ENCODE results near the gene SLC30A1.

GRCh38 chr1:211628417-211628816, 49.5 kb upstream of the SLC30A1 start:
- TF ChIP-seq EZH2 (IDR thresholded peaks at IDR 0.05; ENCODE audit: insufficient read depth, poor library complexity, severe bottlenecking) = no peak
- TF ChIP-seq EZH2phosphoT487 (IDR thresholded peaks at IDR 0.05; ENCODE audit: insufficient read depth, low read depth) = no peak
